Measurements from ENCODE around the gene FAM83E. TPM values are rescaled to one million over a fixed set of nuclear protein-coding genes. Genes with fewer than 3 reads are reported as not detected.

FAM83E gene
- total RNA-seq, 1 experiment from 2014 or later: 8.8 TPM

DNA sequence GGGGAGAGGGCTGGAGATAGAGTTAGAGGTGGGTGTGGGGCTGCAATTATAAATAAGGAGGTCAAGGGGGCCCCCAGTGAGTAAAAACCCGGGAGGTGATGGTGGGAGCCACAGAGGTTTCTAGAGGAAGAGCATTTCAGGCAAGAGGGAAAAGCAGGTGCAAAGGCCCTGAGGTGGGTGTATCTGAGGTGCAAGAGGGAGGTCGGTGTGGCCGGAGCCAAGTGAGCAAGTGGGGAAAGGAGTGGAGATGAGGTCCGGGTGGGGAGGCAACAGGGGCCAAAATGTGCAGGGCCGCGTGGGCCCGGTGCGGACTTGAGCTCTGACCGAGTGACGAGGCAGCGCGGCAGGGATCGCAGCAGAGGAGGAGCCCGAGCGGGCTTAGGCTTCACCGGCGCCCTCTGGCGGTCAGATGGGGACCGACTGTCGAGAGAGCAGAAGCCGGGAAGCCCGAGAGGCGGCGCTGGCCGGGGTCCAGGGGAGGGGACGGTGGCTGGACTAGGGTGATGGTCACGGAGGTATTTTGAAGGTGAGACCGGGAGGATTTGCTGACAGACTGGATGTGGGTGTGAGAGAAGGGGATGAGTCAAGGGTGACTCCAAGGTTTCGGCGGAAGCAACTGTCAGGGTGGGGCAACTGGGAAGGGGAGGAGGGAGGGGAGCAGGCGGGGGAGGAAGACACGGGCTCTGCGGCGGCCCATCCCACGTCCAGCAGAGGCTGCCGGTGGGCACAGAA, 26.0 kb downstream of the FAM83E start (continued):
- TF ChIP-seq GTF2I (CRISPR knock-in tag; conservative IDR thresholded peaks at IDR 0.05) (peak; percentile 100), USF1 (CRISPR knock-in tag; IDR thresholded peaks at IDR 0.05) (0 out of 2 replicates have a peak, but pooled peaks have one; percentile 15), CBFB (CRISPR knock-in tag; IDR thresholded peaks at IDR 0.05; ENCODE audit: low read depth) (no peak), NFATC4 (CRISPR knock-in tag; IDR thresholded peaks at IDR 0.05) (0 out of 2 replicates have a peak, but pooled peaks have one; percentile 59), ZNF423 (CRISPR knock-in tag; IDR thresholded peaks at IDR 0.05) (0 out of 2 replicates have a peak, but pooled peaks have one; percentile 18), RORB (CRISPR knock-in tag; IDR thresholded peaks at IDR 0.05) (no peak), OVOL2 (CRISPR knock-in tag; IDR thresholded peaks at IDR 0.05; ENCODE audit: borderline replicate concordance) (no peak), ZNF232 (CRISPR knock-in tag; IDR thresholded peaks at IDR 0.05) (no peak), HMGXB4 (CRISPR knock-in tag; IDR thresholded peaks at IDR 0.05) (peak; percentile 84; the same call in 1 of the 2 replicates), ZNF121 (CRISPR knock-in tag; IDR thresholded peaks at IDR 0.05) (peak; percentile 68), ZNF532 (CRISPR knock-in tag; IDR thresholded peaks at IDR 0.05; ENCODE audit: borderline replicate concordance) (0 out of 2 replicates have a peak, but pooled peaks have one; percentile 47), ZNF671 (CRISPR knock-in tag; IDR thresholded peaks at IDR 0.05) (peak; percentile 67)
- TF ChIP-seq, protein P1, sequence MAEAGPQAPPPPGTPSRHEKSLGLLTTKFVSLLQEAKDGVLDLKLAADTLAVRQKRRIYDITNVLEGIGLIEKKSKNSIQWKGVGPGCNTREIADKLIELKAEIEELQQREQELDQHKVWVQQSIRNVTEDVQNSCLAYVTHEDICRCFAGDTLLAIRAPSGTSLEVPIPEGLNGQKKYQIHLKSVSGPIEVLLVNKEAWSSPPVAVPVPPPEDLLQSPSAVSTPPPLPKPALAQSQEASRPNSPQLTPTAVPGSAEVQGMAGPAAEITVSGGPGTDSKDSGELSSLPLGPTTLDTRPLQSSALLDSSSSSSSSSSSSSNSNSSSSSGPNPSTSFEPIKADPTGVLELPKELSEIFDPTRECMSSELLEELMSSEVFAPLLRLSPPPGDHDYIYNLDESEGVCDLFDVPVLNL (CRISPR knock-in tag; IDR thresholded peaks at IDR 0.05; ENCODE audit: borderline replicate concordance, low read depth): no peak
- TF ChIP-seq, protein P2, sequence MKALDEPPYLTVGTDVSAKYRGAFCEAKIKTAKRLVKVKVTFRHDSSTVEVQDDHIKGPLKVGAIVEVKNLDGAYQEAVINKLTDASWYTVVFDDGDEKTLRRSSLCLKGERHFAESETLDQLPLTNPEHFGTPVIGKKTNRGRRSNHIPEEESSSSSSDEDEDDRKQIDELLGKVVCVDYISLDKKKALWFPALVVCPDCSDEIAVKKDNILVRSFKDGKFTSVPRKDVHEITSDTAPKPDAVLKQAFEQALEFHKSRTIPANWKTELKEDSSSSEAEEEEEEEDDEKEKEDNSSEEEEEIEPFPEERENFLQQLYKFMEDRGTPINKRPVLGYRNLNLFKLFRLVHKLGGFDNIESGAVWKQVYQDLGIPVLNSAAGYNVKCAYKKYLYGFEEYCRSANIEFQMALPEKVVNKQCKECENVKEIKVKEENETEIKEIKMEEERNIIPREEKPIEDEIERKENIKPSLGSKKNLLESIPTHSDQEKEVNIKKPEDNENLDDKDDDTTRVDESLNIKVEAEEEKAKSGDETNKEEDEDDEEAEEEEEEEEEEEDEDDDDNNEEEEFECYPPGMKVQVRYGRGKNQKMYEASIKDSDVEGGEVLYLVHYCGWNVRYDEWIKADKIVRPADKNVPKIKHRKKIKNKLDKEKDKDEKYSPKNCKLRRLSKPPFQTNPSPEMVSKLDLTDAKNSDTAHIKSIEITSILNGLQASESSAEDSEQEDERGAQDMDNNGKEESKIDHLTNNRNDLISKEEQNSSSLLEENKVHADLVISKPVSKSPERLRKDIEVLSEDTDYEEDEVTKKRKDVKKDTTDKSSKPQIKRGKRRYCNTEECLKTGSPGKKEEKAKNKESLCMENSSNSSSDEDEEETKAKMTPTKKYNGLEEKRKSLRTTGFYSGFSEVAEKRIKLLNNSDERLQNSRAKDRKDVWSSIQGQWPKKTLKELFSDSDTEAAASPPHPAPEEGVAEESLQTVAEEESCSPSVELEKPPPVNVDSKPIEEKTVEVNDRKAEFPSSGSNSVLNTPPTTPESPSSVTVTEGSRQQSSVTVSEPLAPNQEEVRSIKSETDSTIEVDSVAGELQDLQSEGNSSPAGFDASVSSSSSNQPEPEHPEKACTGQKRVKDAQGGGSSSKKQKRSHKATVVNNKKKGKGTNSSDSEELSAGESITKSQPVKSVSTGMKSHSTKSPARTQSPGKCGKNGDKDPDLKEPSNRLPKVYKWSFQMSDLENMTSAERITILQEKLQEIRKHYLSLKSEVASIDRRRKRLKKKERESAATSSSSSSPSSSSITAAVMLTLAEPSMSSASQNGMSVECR (CRISPR knock-in tag; IDR thresholded peaks at IDR 0.05; ENCODE audit: borderline replicate concordance): no peak
